Measurements from ENCODE around the gene CFAP97D2.
"Not testable (repeated sequence)": the region's sequence is repeated elsewhere in the genome, so short reads cannot be mapped to it uniquely, and the experiment has no call there.

The CFAP97D2 gene
- total RNA-seq, result 0 to 1.2 (median 0.09) reads per million in 3 donors

GRCh38 chr13:114179087-114179658, at the start of gene CFAP97D2:
CFAP97D2 (plus strand) TSS chr13:114179257; CDS start chr13:114179331, 74 bp downstream.
- Histone ChIP-seq H3K9me3 (ENCODE audit: control insufficient read depth, low read length) (no peaks in the 10 kb centered on the region), H3K27me3 (replicated peaks; ENCODE audit: control insufficient read depth, insufficient read depth, low read length, poor library complexity, severe bottlenecking) (no peaks in the 10 kb centered on the region), H3K4me1 (ENCODE audit: control insufficient read depth, insufficient read depth, low read length, poor library complexity, severe bottlenecking) (peaks cover 21% of the 10 kb centered on the region), H3K4me3 (ENCODE audit: insufficient read depth, low read depth, low read length, poor library complexity, severe bottlenecking) (no peak within 1 kb of the TSS), H3K27ac (ENCODE audit: insufficient read depth, low read length, poor library complexity, severe bottlenecking) (no peak within 1 kb of the TSS), H3K36me3 (ENCODE audit: control insufficient read depth, insufficient read depth, low read length) (no peaks in the 10 kb centered on the region)
- no peak for DNase-seq

GRCh38 chr13:114129649-114130062, 49.4 kb upstream of the CFAP97D2 start:
- Histone ChIP-seq H3K27ac (ENCODE audit: insufficient read depth, low read length, poor library complexity, severe bottlenecking) (peak overlapping the region; percentile 83), H3K36me3 (ENCODE audit: control insufficient read depth, insufficient read depth, low read length) (peaks cover 18% of the 10 kb centered on the region), H3K4me1 (ENCODE audit: control insufficient read depth, insufficient read depth, low read length, poor library complexity, severe bottlenecking) (peaks cover 62% of the 10 kb centered on the region), H3K9me3 (ENCODE audit: control insufficient read depth, low read length) (no peaks in the 10 kb centered on the region), H3K27me3 (replicated peaks; ENCODE audit: control insufficient read depth, insufficient read depth, low read length, poor library complexity, severe bottlenecking) (no peaks in the 10 kb centered on the region), H3K4me3 (ENCODE audit: insufficient read depth, low read depth, low read length, poor library complexity, severe bottlenecking) (peak overlapping the region; percentile 99)
- no peak for DNase-seq

GRCh38 chr13:114130131-114130836, 48.8 kb upstream of the CFAP97D2 start:
- peaks cover 62% of the 10 kb centered on the region for H3K4me1 ChIP-seq (ENCODE audit: control insufficient read depth, insufficient read depth, low read length, poor library complexity, severe bottlenecking)
- peak overlapping the region; percentile 83 for H3K27ac ChIP-seq (ENCODE audit: insufficient read depth, low read length, poor library complexity, severe bottlenecking)
- H3K27me3 ChIP-seq (replicated peaks; ENCODE audit: control insufficient read depth, insufficient read depth, low read length, poor library complexity, severe bottlenecking), result no peaks in the 10 kb centered on the region
- peak overlapping the region; percentile 99 for H3K4me3 ChIP-seq (ENCODE audit: insufficient read depth, low read depth, low read length, poor library complexity, severe bottlenecking)
- no peaks in the 10 kb centered on the region for H3K9me3 ChIP-seq (ENCODE audit: control insufficient read depth, low read length)
- H3K36me3 ChIP-seq (ENCODE audit: control insufficient read depth, insufficient read depth, low read length), result peaks cover 16% of the 10 kb centered on the region
- DNase-seq, result no peak

GRCh38 chr13:114130837-114131582, 48.0 kb upstream of the CFAP97D2 start:
- Histone ChIP-seq H3K36me3 (ENCODE audit: control insufficient read depth, insufficient read depth, low read length) (peaks cover 16% of the 10 kb centered on the region), H3K4me3 (ENCODE audit: insufficient read depth, low read depth, low read length, poor library complexity, severe bottlenecking) (peak overlapping the region; percentile 99), H3K4me1 (ENCODE audit: control insufficient read depth, insufficient read depth, low read length, poor library complexity, severe bottlenecking) (peaks cover 57% of the 10 kb centered on the region), H3K27ac (ENCODE audit: insufficient read depth, low read length, poor library complexity, severe bottlenecking) (peak overlapping the region; percentile 83), H3K9me3 (ENCODE audit: control insufficient read depth, low read length) (no peaks in the 10 kb centered on the region), H3K27me3 (replicated peaks; ENCODE audit: control insufficient read depth, insufficient read depth, low read length, poor library complexity, severe bottlenecking) (no peaks in the 10 kb centered on the region)
- DNase-seq, result peak; percentile 53 to 67 (median 53)

GRCh38 chr13:114131583-114132418, 47.3 kb upstream of the CFAP97D2 start:
- H3K9me3 ChIP-seq (ENCODE audit: control insufficient read depth, low read length), result no peaks in the 10 kb centered on the region
- peak in 1 of 3 donors; percentile 19 for DNase-seq
- H3K27ac ChIP-seq (ENCODE audit: insufficient read depth, low read length, poor library complexity, severe bottlenecking), result peak overlapping the region; percentile 83
- peaks cover 16% of the 10 kb centered on the region for H3K36me3 ChIP-seq (ENCODE audit: control insufficient read depth, insufficient read depth, low read length)
- peak overlapping the region; percentile 99 for H3K4me3 ChIP-seq (ENCODE audit: insufficient read depth, low read depth, low read length, poor library complexity, severe bottlenecking)
- no peaks in the 10 kb centered on the region for H3K27me3 ChIP-seq (replicated peaks; ENCODE audit: control insufficient read depth, insufficient read depth, low read length, poor library complexity, severe bottlenecking)
- peaks cover 49% of the 10 kb centered on the region for H3K4me1 ChIP-seq (ENCODE audit: control insufficient read depth, insufficient read depth, low read length, poor library complexity, severe bottlenecking)

GRCh38 chr13:114132419-114133121, 46.5 kb upstream of the CFAP97D2 start, which contains the start of gene RASA3:
RASA3 (minus strand) TSS chr13:114132623; CDS start chr13:114132489, 134 bp downstream.
- Histone ChIP-seq H3K36me3 (ENCODE audit: control insufficient read depth, insufficient read depth, low read length) (peaks cover 16% of the 10 kb centered on the region), H3K27ac (ENCODE audit: insufficient read depth, low read length, poor library complexity, severe bottlenecking) (peak within 1 kb of the TSS; percentile 83), H3K27me3 (replicated peaks; ENCODE audit: control insufficient read depth, insufficient read depth, low read length, poor library complexity, severe bottlenecking) (no peaks in the 10 kb centered on the region), H3K4me1 (ENCODE audit: control insufficient read depth, insufficient read depth, low read length, poor library complexity, severe bottlenecking) (peaks cover 41% of the 10 kb centered on the region), H3K9me3 (ENCODE audit: control insufficient read depth, low read length) (no peaks in the 10 kb centered on the region), H3K4me3 (ENCODE audit: insufficient read depth, low read depth, low read length, poor library complexity, severe bottlenecking) (peak within 1 kb of the TSS; percentile 99)
- DNase-seq, result peak; percentile 46 to 63 (median 59)

- not testable (repeated sequence) for DNase-seq; H3K27ac ChIP-seq (ENCODE audit: insufficient read depth, low read length, poor library complexity, severe bottlenecking); H3K27me3 ChIP-seq (replicated peaks; ENCODE audit: control insufficient read depth, insufficient read depth, low read length, poor library complexity, severe bottlenecking); H3K9me3 ChIP-seq (ENCODE audit: control insufficient read depth, low read length)
- Histone ChIP-seq H3K36me3 (ENCODE audit: control insufficient read depth, insufficient read depth, low read length) (peaks cover 11% of the 10 kb centered on the region), H3K4me3 (ENCODE audit: insufficient read depth, low read depth, low read length, poor library complexity, severe bottlenecking) (peak overlapping the region; percentile 99), H3K4me1 (ENCODE audit: control insufficient read depth, insufficient read depth, low read length, poor library complexity, severe bottlenecking) (peaks cover 36% of the 10 kb centered on the region)
These were observed 45.9 kb upstream of the CFAP97D2 start for GRCh38 chr13:114133126-114133525.

- not testable (repeated sequence) for DNase-seq; H3K27me3 ChIP-seq (replicated peaks; ENCODE audit: control insufficient read depth, insufficient read depth, low read length, poor library complexity, severe bottlenecking); H3K36me3 ChIP-seq (ENCODE audit: control insufficient read depth, insufficient read depth, low read length); H3K4me3 ChIP-seq (ENCODE audit: insufficient read depth, low read depth, low read length, poor library complexity, severe bottlenecking); H3K27ac ChIP-seq (ENCODE audit: insufficient read depth, low read length, poor library complexity, severe bottlenecking); H3K9me3 ChIP-seq (ENCODE audit: control insufficient read depth, low read length)
- peaks cover 32% of the 10 kb centered on the region for H3K4me1 ChIP-seq (ENCODE audit: control insufficient read depth, insufficient read depth, low read length, poor library complexity, severe bottlenecking)
These were observed 45.5 kb upstream of the CFAP97D2 start for GRCh38 chr13:114133552-114133951.

Data from effector memory CD4-positive, alpha-beta T cell (primary cell).